GM12878 (cell line): ENCODE data around the gene ANKRD13D. TPM values are rescaled to one million over a fixed set of nuclear protein-coding genes. Genes with fewer than 3 reads are reported as not detected.

Experiments
- ATAC-seq: fragments of 200-7000 bp; cut with Tn5 transposase; 3 replicates; pipeline ENCODE4 v1.9.1; 2020; ENCODE audit warnings: mild to moderate bottlenecking, moderate library complexity
- BruUV-seq: library from RNA; stranded (reverse); fragments of 400-500 nt; replicated peaks from 2 replicates; lab custom pipeline; 2021; lab: Mats Ljungman, UMichigan
- CTCF ChIA-PET: fragments of 300-600 bp; sonication (Branson Sonifier 250); formaldehyde crosslinking; extraction: SDS; loops from one replicate; lab custom pipeline; 2021; ENCODE audit warnings: inconsistent platforms; lab: Yijun Ruan, JAX
- POLR2A ChIA-PET: fragments of 350-600 bp; formaldehyde crosslinking; extraction: SDS; loops from one replicate; lab custom pipeline; 2021; ENCODE audit warnings: inconsistent platforms; lab: Charles Lee
- RAD21 ChIA-PET: fragments of 300-600 bp; sonication (Branson Sonifier 250); formaldehyde crosslinking; loops from one replicate; lab custom pipeline; 2023; ENCODE audit warnings: antibody characterized with exemption; ENCODE audit not compliant: unreplicated experiment; lab: Charles Lee
- SMC1A ChIA-PET: fragments of 300-600 bp; sonication (Branson Sonifier 250); formaldehyde crosslinking; loops from one replicate; lab custom pipeline; 2023; ENCODE audit not compliant: unreplicated experiment, uncharacterized antibody; lab: Charles Lee
- DNase-seq: peaks from one replicate; pipeline ENCODE4 v3.0.0-alpha.2; 2011; ENCODE audit warnings: low read depth, low spot score
- FAIRE-seq: peaks from 3 replicates; lab custom pipeline; 2011; peaks lifted over from hg19 to GRCh38; lab: Jason Lieb, UNC
- H2AFZ ChIP-seq: 2 replicates; pipeline ENCODE4 v1.6.0; 2011; ENCODE audit warnings: low read depth, low read length, control low read depth; ENCODE audit not compliant: control insufficient read depth
- H3K27ac ChIP-seq: 2 replicates; pipeline ENCODE4 v1.5.1; 2011; ENCODE audit warnings: control low read depth; ENCODE audit not compliant: control insufficient read depth, insufficient read depth
- H3K27me3 ChIP-seq, 2 experiments: replicated peaks in 1 of 2; 2 replicates each; pipeline versions ENCODE4 v1.6.0 to v1.6.1; 2011; ENCODE audit warnings: low read length in 1 of 2; ENCODE audit not compliant: control insufficient read depth in 2 of 2, insufficient read depth in 2 of 2
- H3K36me3 ChIP-seq, 2 experiments: 2 replicates each; pipeline ENCODE4 v1.5.1; 2011; ENCODE audit warnings: low read length in 1 of 2; ENCODE audit not compliant: control insufficient read depth in 2 of 2, insufficient read depth in 2 of 2
- H3K4me1 ChIP-seq: 2 replicates; pipeline ENCODE4 v1.6.1; 2011; ENCODE audit warnings: mild to moderate bottlenecking, low read length, moderate library complexity, mixed read lengths; ENCODE audit not compliant: control insufficient read depth, insufficient read depth
- H3K4me2 ChIP-seq: 2 replicates; pipeline ENCODE4 v1.6.0; 2011; ENCODE audit warnings: control low read depth; ENCODE audit not compliant: control insufficient read depth, insufficient read depth
- H3K4me3 ChIP-seq: fragments of 200-600 bp; sonication (generic); 2 replicates; pipeline ENCODE4 v1.5.1; 2016
- H3K79me2 ChIP-seq: 2 replicates; pipeline ENCODE4 v1.6.0; 2011; ENCODE audit warnings: low read length; ENCODE audit not compliant: control insufficient read depth, insufficient read depth
- H3K9ac ChIP-seq: 2 replicates; pipeline ENCODE4 v1.8.0; 2011; ENCODE audit warnings: low read length, control low read depth, mixed read lengths; ENCODE audit not compliant: control insufficient read depth, insufficient read depth
- H3K9me3 ChIP-seq: replicated peaks from 3 replicates; pipeline ENCODE4 v1.5.1; 2011; ENCODE audit warnings: mild to moderate bottlenecking, low read length; ENCODE audit not compliant: control insufficient read depth, insufficient read depth
- H4K20me1 ChIP-seq: 2 replicates; pipeline ENCODE4 v1.6.0; 2011; ENCODE audit not compliant: control insufficient read depth, insufficient read depth
- CBX5 ChIP-seq: sonication (generic); IDR thresholded peaks from 2 replicates; pipeline ENCODE4 v1.6.1; 2016; ENCODE audit warnings: low read depth, moderate library complexity, mild to moderate bottlenecking, inconsistent platforms
- CREM ChIP-seq: IDR thresholded peaks from 2 replicates; pipeline ENCODE4 v1.6.1; 2014; ENCODE audit warnings: antibody characterized with exemption, low read depth
- HDGF ChIP-seq: fragments of 450-650 bp; IDR thresholded peaks from 2 replicates; pipeline ENCODE4 v1.6.1; 2016; ENCODE audit warnings: antibody characterized with exemption
- MTA3 ChIP-seq: IDR thresholded peaks from 2 replicates; pipeline ENCODE4 v1.6.1; 2012; ENCODE audit warnings: low read length, inconsistent platforms, borderline replicate concordance
- POLR2A ChIP-seq: IDR thresholded peaks from 2 replicates; pipeline ENCODE4 v1.6.1; 2011; ENCODE audit warnings: low read depth, mild to moderate bottlenecking, low read length
- POLR2AphosphoS5 ChIP-seq: IDR thresholded peaks from 2 replicates; pipeline ENCODE4 v1.6.1; 2011; ENCODE audit warnings: mild to moderate bottlenecking, low read length, inconsistent platforms
- SIN3A ChIP-seq: IDR thresholded peaks from 2 replicates; pipeline ENCODE4 v1.6.1; 2012; ENCODE audit warnings: low read depth, low read length, improper control_type of control experiment
- SP1 ChIP-seq: IDR thresholded peaks from one replicate; pipeline ENCODE4 v1.6.1; 2011; ENCODE audit warnings: low read depth, low read length
- SREBF1 ChIP-seq: IDR thresholded peaks from 2 replicates; pipeline ENCODE4 v1.6.1; 2012; ENCODE audit warnings: mild to moderate bottlenecking, low read length
- SUZ12 ChIP-seq: fragments of 200-600 bp; sonication (generic); IDR thresholded peaks from one replicate; pipeline ENCODE4 v1.6.1; 2018; ENCODE audit warnings: antibody characterized with exemption, mild to moderate bottlenecking; ENCODE audit not compliant: unreplicated experiment
- YBX1 ChIP-seq: fragments of 450-650 bp; IDR thresholded peaks from 2 replicates; pipeline ENCODE4 v1.6.1; 2016; ENCODE audit warnings: antibody characterized with exemption
- ZNF622 ChIP-seq: fragments of 450-650 bp; IDR thresholded peaks from 2 replicates; pipeline ENCODE4 v1.6.1; 2017; ENCODE audit warnings: mild to moderate bottlenecking, inconsistent platforms
- WGBS: methylation state at CpG from one replicate; pipeline ENCODE4 v1.1.6; 2016; ENCODE audit warnings: low lambda C conversion rate; ENCODE audit not compliant: insufficient replicate concordance, insufficient coverage; ENCODE audit errors: missing lambda C conversion rate; 5-methylcytosine and 5-hydroxymethylcytosine counted together
- in situ Hi-C: fragments of 300-500 bp; cut with MboI; formaldehyde crosslinking; loops from 9 replicates; pipeline ENCODE4 v1.14.3; 2018; ENCODE audit warnings: mixed read lengths
- intact Hi-C: fragments of 100-400 bp; cut with micrococcal nuclease; formaldehyde crosslinking; loops from one replicate; pipeline ENCODE4 v1.14.2; 2022; ENCODE audit not compliant: unreplicated experiment
- polyA plus RNA-seq, 11 experiments: library from polyadenylated mRNA; depleted of rRNA in 4 of 11; unstranded in 6 of 11; stranded (reverse) in 5 of 11; fragments of >200 nt; fragmentation: Nextera tagmentation in 4 of 11; fragmentation: Illumina TruSeq in 1 of 11; extraction: Ambion mirVana in 4 of 11; extraction: Trizol in 1 of 11; gene quantifications; 1 replicate in 1 of 11; 2 replicates in 10 of 11; pipeline versions ENCODE4 v1.2.1 to v1.2.3, GENCODE V29; 2011 to 2016; ENCODE audit warnings: inconsistent platforms in 2 of 11, missing spikeins in 2 of 11, low read depth in 1 of 11
- total RNA-seq, 4 experiments: library from RNA; depleted of rRNA in 3 of 4; stranded (reverse); fragments of >200 nt in 3 of 4; fragmentation: Illumina TruSeq in 1 of 4; extraction: Trizol in 1 of 4; gene quantifications; 2 replicates each; pipeline versions ENCODE4 v1.2.1 to v1.2.3, GENCODE V29; 2013 to 2021
- TF ChIP-seq, protein P1 (sequence below): IDR thresholded peaks from 2 replicates; pipeline ENCODE4 v1.6.1; 2012; ENCODE audit warnings: low read length, inconsistent platforms
- TF ChIP-seq, protein P2 (sequence below): fragments of 450-650 bp; IDR thresholded peaks from 2 replicates; pipeline ENCODE4 v1.6.1; 2016; ENCODE audit warnings: mild to moderate bottlenecking

The ANKRD13D gene
- total and polyA plus RNA-seq, 10 of the 15 experiments (the other 5 are each of a cell fraction or from before 2014, with no cell fraction given): 2.0 to 56.2 (median 21.4) TPM

DNA sequence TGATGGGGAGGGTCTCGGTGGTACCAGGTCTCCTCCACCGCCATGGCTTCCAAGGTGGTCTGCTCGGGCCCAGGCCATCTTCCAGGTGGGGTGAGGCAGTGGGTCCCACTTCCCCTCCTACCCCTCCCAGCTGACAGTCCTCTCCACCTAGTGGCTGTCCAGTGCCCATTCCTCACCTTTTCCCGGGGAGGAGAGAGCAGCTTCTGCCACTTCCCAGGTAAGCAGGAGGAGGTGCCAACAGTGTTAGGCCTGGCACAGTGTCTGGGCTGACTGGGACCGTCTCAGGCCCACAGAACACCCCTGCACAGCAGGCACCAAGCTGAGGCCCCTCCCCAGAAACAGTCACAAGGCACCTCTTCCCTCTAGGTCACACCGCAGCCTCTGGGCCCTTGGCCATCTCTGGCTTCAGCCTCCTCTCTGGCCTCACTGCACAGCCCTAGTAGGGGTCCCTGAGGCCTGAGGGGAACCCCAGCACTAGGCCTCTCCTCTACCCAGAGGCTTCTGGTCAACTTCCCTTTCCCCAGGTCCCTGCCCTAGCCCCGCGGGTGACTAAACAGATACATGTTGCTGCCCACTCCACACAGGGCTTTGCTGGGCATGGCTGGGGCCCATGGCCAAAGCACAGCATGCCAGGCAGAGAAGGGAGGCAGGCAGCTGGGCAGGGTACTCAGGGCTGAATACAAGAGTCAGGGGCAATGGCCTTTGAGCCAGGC is 2.3 kb upstream of the ANKRD13D start (continued):
- peak; percentile 63 for TF ChIP-seq POLR2A
- TF ChIP-seq YBX1: no peak
- TF ChIP-seq ZNF622: no peak
- TF ChIP-seq, all 136 proteins: peak for 2

DNA sequence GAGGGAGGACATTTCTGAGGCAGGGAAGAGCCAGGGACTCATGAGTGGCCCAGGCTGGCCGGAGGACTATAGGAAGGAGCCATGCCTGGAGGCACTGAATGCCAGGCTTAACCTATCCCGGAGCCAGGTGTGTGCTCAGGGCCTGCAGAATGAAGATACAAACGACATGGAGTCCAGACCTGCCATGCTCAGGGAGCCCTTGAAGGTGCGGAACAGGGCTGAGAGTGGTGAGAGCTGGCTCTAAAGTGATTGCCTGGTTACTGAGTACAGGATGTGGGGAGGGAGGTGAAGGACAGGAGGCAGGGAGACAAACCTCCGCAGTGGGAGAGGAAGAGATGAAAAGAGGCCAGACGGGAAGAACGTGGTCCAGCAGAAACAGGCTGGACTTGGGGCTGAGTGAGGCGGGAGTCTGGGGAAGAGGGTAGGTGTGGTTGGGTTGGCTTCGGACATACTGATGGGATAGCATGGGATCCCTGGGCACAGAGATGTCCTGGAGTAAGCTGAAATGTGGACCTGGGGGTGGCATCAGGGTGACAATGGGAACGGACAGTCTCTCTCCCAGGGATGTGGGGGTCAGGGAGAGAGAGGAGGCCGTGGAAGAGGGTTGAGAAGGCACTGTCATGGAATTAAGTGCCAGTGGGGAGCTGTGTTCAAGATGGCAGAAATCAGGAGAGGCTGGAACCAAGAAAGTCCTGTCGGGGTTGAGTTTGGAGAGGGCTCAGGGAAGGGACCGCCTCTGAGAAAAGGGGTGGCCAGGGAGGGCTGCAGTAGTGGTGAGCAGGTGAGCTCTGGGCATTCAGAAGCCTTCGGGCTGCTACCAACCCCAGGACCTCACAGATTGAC is 1.5 kb upstream of the ANKRD13D start:
- Histone ChIP-seq H4K20me1 (no peaks in the 10 kb centered on the region), H3K36me3 (peaks cover 16 to 45% of the 10 kb centered on the region in 2 experiments; a peak in 3 of 4 replicates), H3K79me2 (peaks cover 19% of the 10 kb centered on the region), H3K9ac (peak overlapping the region; percentile 96), H2AFZ (peak overlapping the region; percentile 68; the same call in 1 of the 2 replicates), H3K4me2 (peak overlapping the region; percentile 94), H3K27me3 (no peaks in the 10 kb centered on the region), H3K27ac (peak overlapping the region; percentile 99), H3K4me1 (peaks cover 26% of the 10 kb centered on the region), H3K9me3 (no peaks in the 10 kb centered on the region), H3K4me3 (peak overlapping the region; percentile 97)
- FAIRE-seq (no peak), DNase-seq (no peak), ATAC-seq (no peak)
- TF ChIP-seq, protein P1, sequence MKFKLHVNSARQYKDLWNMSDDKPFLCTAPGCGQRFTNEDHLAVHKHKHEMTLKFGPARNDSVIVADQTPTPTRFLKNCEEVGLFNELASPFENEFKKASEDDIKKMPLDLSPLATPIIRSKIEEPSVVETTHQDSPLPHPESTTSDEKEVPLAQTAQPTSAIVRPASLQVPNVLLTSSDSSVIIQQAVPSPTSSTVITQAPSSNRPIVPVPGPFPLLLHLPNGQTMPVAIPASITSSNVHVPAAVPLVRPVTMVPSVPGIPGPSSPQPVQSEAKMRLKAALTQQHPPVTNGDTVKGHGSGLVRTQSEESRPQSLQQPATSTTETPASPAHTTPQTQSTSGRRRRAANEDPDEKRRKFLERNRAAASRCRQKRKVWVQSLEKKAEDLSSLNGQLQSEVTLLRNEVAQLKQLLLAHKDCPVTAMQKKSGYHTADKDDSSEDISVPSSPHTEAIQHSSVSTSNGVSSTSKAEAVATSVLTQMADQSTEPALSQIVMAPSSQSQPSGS: 0 out of 2 replicates have a peak, but pooled peaks have one; percentile 14
- TF ChIP-seq SREBF1 (no peak), CBX5 (no peak), POLR2AphosphoS5 (peak; percentile 4; the same call in 1 of the 2 replicates), CREM (no peak), SP1 (no peak), SUZ12 (no peak), HDGF (peak; percentile 71), SIN3A (no peak), MTA3 (peak; percentile 85; the same call in 1 of the 2 replicates), POLR2A (peak; percentile 17; the same call in 1 of the 2 replicates)
- TF ChIP-seq, protein P2, sequence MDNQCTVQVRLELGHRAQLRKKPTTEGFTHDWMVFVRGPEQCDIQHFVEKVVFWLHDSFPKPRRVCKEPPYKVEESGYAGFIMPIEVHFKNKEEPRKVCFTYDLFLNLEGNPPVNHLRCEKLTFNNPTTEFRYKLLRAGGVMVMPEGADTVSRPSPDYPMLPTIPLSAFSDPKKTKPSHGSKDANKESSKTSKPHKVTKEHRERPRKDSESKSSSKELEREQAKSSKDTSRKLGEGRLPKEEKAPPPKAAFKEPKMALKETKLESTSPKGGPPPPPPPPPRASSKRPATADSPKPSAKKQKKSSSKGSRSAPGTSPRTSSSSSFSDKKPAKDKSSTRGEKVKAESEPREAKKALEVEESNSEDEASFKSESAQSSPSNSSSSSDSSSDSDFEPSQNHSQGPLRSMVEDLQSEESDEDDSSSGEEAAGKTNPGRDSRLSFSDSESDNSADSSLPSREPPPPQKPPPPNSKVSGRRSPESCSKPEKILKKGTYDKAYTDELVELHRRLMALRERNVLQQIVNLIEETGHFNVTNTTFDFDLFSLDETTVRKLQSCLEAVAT: 0 out of 2 replicates have a peak, but pooled peaks have one; percentile 44
- WGBS: 70% methylated on average over 14 of the region's 14 CpGs
- ChIA-PET POLR2A (interaction anchor here (0.7 to 3.3 kb wide), 10 partner anchors 10 to 64 kb away, joined by 3 to 46 read pairs (median 8); partner anchors contain the start of gene GRK2), RAD21 (interaction anchor here (0.9 to 4.0 kb wide), 8 partner anchors 10 to 94 kb away, joined by 3 to 28 read pairs (median 9); partner anchors contain the start of gene GRK2), CTCF (interaction anchor here (1.0 to 3.1 kb wide), 10 partner anchors 10 to 94 kb away, joined by 3 to 18 read pairs (median 8); partner anchors contain the start of genes GRK2 and SSH3), SMC1A (interaction anchor here (0.7 to 3.6 kb wide), 8 partner anchors 9 to 94 kb away, joined by 3 to 35 read pairs (median 5); partner anchors contain the start of gene POLD4)
- in situ Hi-C loops (no loop called here), intact Hi-C loops (loop anchor here (1.0 kb wide), 3 partner anchors 10 to 30 kb away; no protein-coding TSS in a partner anchor)
- no TSS peak for BruUV-seq
